IgD-negative memory B cell (primary cell): ENCODE measurements around the gene MS4A13. TPM values are rescaled to one million over a fixed set of nuclear protein-coding genes. Genes with fewer than 3 reads are reported as not detected.
A peak's percentile ranks its signal among the peaks of the same experiment; 100 is the strongest.
"Not testable (repeated sequence)": the region's sequence is repeated elsewhere in the genome, so short reads cannot be mapped to it uniquely, and the experiment has no call there.

Experiments
- H3K27ac Mint-ChIP-seq, 3 donors: one replicate each; pipeline ENCODE4 v1.8.0; 2020 to 2022; ENCODE audit warnings: mild to moderate bottlenecking in 3 of 3, mixed read lengths in 3 of 3, moderate library complexity in 1 of 3
- H3K27me3 Mint-ChIP-seq: one replicate; pipeline ENCODE4 v1.8.0; 2021; ENCODE audit warnings: mixed read lengths
- H3K36me3 Mint-ChIP-seq: one replicate; pipeline ENCODE4 v1.8.0; 2020; ENCODE audit warnings: mild to moderate bottlenecking, mixed read lengths
- H3K4me1 Mint-ChIP-seq, 3 donors: one replicate each; pipeline ENCODE4 v1.8.0; 2020 to 2022; ENCODE audit warnings: mixed read lengths in 3 of 3, mild to moderate bottlenecking in 1 of 3
- H3K4me3 Mint-ChIP-seq, 4 donors: one replicate each; pipeline ENCODE4 v1.8.0; 2020 to 2022; ENCODE audit warnings: mild to moderate bottlenecking in 4 of 4, mixed read lengths in 4 of 4, moderate library complexity in 3 of 4
- H3K9me3 Mint-ChIP-seq, 3 donors: one replicate each; pipeline ENCODE4 v1.8.0; 2020 to 2021; ENCODE audit warnings: mixed read lengths in 3 of 3, mild to moderate bottlenecking in 1 of 3
- polyA plus RNA-seq: library from polyadenylated mRNA; unstranded; fragments of 300-500 nt; fragmentation: Illumina TruSeq; gene quantifications from one replicate; pipeline ENCODE4 v1.2.3, GENCODE V29; 2021

Gene MS4A13
- polyA plus RNA-seq: not detected

GRCh38 chr11:60515144-60515855 lies at the start of gene MS4A13:
TSS of gene MS4A13 (plus strand) at chr11:60515392. CDS start at chr11:60518084, 2,692 bp downstream.
- Mint-ChIP-seq H3K9me3 (peaks cover 0 to 1% (median 0%) of the 10 kb centered on the region in 3 donors), H3K4me1 (peaks cover 0 to 12% (median 3%) of the 10 kb centered on the region in 3 donors), H3K27me3 (peaks cover 3% of the 10 kb centered on the region), H3K27ac (no peak within 1 kb of the TSS), H3K4me3 (no peak within 1 kb of the TSS), H3K36me3 (peaks cover 2% of the 10 kb centered on the region)

GRCh38 chr11:60468829-60469228 lies 46.4 kb upstream of the MS4A13 start:
- H3K27ac Mint-ChIP-seq: peak overlapping the region in 1 of 3 donors; percentile 10
- H3K4me3 Mint-ChIP-seq: no peak overlapping the region
- H3K36me3 Mint-ChIP-seq: peaks cover 10% of the 10 kb centered on the region
- no peaks in the 10 kb centered on the region for H3K9me3 Mint-ChIP-seq
- H3K27me3 Mint-ChIP-seq: no peaks in the 10 kb centered on the region
- H3K4me1 Mint-ChIP-seq: peaks cover 40 to 61% (median 50%) of the 10 kb centered on the region in 3 donors

GRCh38 chr11:60469723-60470122 lies 45.5 kb upstream of the MS4A13 start:
- Mint-ChIP-seq H3K27me3 (no peaks in the 10 kb centered on the region), H3K4me3 (peak overlapping the region in 1 of 4 donors; percentile 21), H3K27ac (peak overlapping the region in 2 of 3 donors; percentile 59 to 88), H3K36me3 (peaks cover 10% of the 10 kb centered on the region), H3K9me3 (no peaks in the 10 kb centered on the region), H3K4me1 (peaks cover 31 to 55% (median 43%) of the 10 kb centered on the region in 3 donors)

GRCh38 chr11:60477035-60477445 lies 38.2 kb upstream of the MS4A13 start:
- Mint-ChIP-seq H3K9me3 (peaks cover 0 to 2% (median 0%) of the 10 kb centered on the region in 3 donors), H3K36me3 (peaks cover 4% of the 10 kb centered on the region), H3K27me3 (peaks cover 3% of the 10 kb centered on the region), H3K4me3 (peak overlapping the region; percentile 47 to 80 (median 60)), H3K27ac (peak overlapping the region; percentile 75 to 97 (median 94)), H3K4me1 (peaks cover 47 to 53% (median 51%) of the 10 kb centered on the region in 3 donors)

- Mint-ChIP-seq H3K27me3 (peaks cover 3% of the 10 kb centered on the region), H3K4me3 (peak overlapping the region; percentile 35 to 93 (median 62)), H3K9me3 (no peaks in the 10 kb centered on the region), H3K36me3 (peaks cover 6% of the 10 kb centered on the region), H3K4me1 (peaks cover 67 to 69% (median 67%) of the 10 kb centered on the region in 3 donors), H3K27ac (peak overlapping the region; percentile 80 to 91 (median 84))
Observed at GRCh38 chr11:60482361-60482760, 32.8 kb upstream of the MS4A13 start.

- H3K4me3 Mint-ChIP-seq: peak overlapping the region in 1 of 4 donors; percentile 11
- peaks cover 37 to 40% (median 39%) of the 10 kb centered on the region in 3 donors for H3K4me1 Mint-ChIP-seq
- H3K27ac Mint-ChIP-seq: peak overlapping the region in 1 of 3 donors; percentile 83
- peaks cover 4% of the 10 kb centered on the region for H3K36me3 Mint-ChIP-seq
- no peaks in the 10 kb centered on the region for H3K27me3 Mint-ChIP-seq
- no peaks in the 10 kb centered on the region for H3K9me3 Mint-ChIP-seq
Observed at GRCh38 chr11:60485987-60486386, 29.2 kb upstream of the MS4A13 start.

GRCh38 chr11:60492488-60493009 lies 22.6 kb upstream of the MS4A13 start, which contains the start of gene MS4A12:
TSS of gene MS4A12 (plus strand) at chr11:60492778. CDS start at chr11:60497319, 4,541 bp downstream.
- no peaks in the 10 kb centered on the region for H3K9me3 Mint-ChIP-seq
- no peaks in the 10 kb centered on the region for H3K27me3 Mint-ChIP-seq
- no peak within 1 kb of the TSS for H3K27ac Mint-ChIP-seq
- no peak within 1 kb of the TSS for H3K4me3 Mint-ChIP-seq
- H3K36me3 Mint-ChIP-seq: peaks cover 2% of the 10 kb centered on the region
- H3K4me1 Mint-ChIP-seq: peaks cover 0 to 3% (median under 1%) of the 10 kb centered on the region in 3 donors

- H3K27ac Mint-ChIP-seq: no peak overlapping the region
- peaks cover 2% of the 10 kb centered on the region for H3K36me3 Mint-ChIP-seq
- H3K4me1 Mint-ChIP-seq: peaks cover 6 to 9% (median 7%) of the 10 kb centered on the region in 3 donors
- no peaks in the 10 kb centered on the region for H3K9me3 Mint-ChIP-seq
- no peaks in the 10 kb centered on the region for H3K27me3 Mint-ChIP-seq
- no peak overlapping the region for H3K4me3 Mint-ChIP-seq
Observed at GRCh38 chr11:60493454-60493853, 21.7 kb upstream of the MS4A13 start.

- Mint-ChIP-seq H3K4me1 (peaks cover 14 to 26% (median 23%) of the 10 kb centered on the region in 3 donors), H3K36me3 (no peaks in the 10 kb centered on the region), H3K27me3 (no peaks in the 10 kb centered on the region), H3K27ac (peak overlapping the region; percentile 26 to 94 (median 36)), H3K4me3 (peak overlapping the region in 2 of 4 donors; percentile 0 to 31), H3K9me3 (no peaks in the 10 kb centered on the region)
Observed at GRCh38 chr11:60498399-60498798, 16.8 kb upstream of the MS4A13 start.

GRCh38 chr11:60498853-60499252 lies 16.3 kb upstream of the MS4A13 start:
- H3K4me3 Mint-ChIP-seq: peak overlapping the region in 2 of 4 donors; percentile 31 to 33
- peaks cover 14 to 26% (median 23%) of the 10 kb centered on the region in 3 donors for H3K4me1 Mint-ChIP-seq
- no peaks in the 10 kb centered on the region for H3K27me3 Mint-ChIP-seq
- no peaks in the 10 kb centered on the region for H3K36me3 Mint-ChIP-seq
- no peaks in the 10 kb centered on the region for H3K9me3 Mint-ChIP-seq
- H3K27ac Mint-ChIP-seq: peak overlapping the region; percentile 26 to 94 (median 36)

- H3K27me3 Mint-ChIP-seq: no peaks in the 10 kb centered on the region
- peaks cover 14 to 30% (median 26%) of the 10 kb centered on the region in 3 donors for H3K4me1 Mint-ChIP-seq
- H3K9me3 Mint-ChIP-seq: no peaks in the 10 kb centered on the region
- H3K27ac Mint-ChIP-seq: no peak overlapping the region
- no peak overlapping the region for H3K4me3 Mint-ChIP-seq
- H3K36me3 Mint-ChIP-seq: no peaks in the 10 kb centered on the region
Observed at GRCh38 chr11:60500276-60500910, 14.8 kb upstream of the MS4A13 start.

- Mint-ChIP-seq H3K9me3 (peaks cover 0 to 1% (median 0%) of the 10 kb centered on the region in 3 donors), H3K4me1 (peaks cover 11 to 30% (median 26%) of the 10 kb centered on the region in 3 donors), H3K4me3 (no peak overlapping the region), H3K36me3 (no peaks in the 10 kb centered on the region), H3K27ac (no peak overlapping the region), H3K27me3 (no peaks in the 10 kb centered on the region)
Observed at GRCh38 chr11:60502221-60502775, 12.9 kb upstream of the MS4A13 start.

- no peak overlapping the region for H3K27ac Mint-ChIP-seq
- H3K4me3 Mint-ChIP-seq: no peak overlapping the region
- H3K4me1 Mint-ChIP-seq: peaks cover 0 to 12% (median 11%) of the 10 kb centered on the region in 3 donors
- H3K27me3 Mint-ChIP-seq: peaks cover 5% of the 10 kb centered on the region
- H3K36me3 Mint-ChIP-seq: no peaks in the 10 kb centered on the region
- peaks cover 0 to 1% (median 0%) of the 10 kb centered on the region in 3 donors for H3K9me3 Mint-ChIP-seq
Observed at GRCh38 chr11:60504219-60504905, 10.8 kb upstream of the MS4A13 start.

GRCh38 chr11:60509609-60510008 lies 5.6 kb upstream of the MS4A13 start:
- H3K27me3 Mint-ChIP-seq, H3K4me3 Mint-ChIP-seq, H3K9me3 Mint-ChIP-seq, H3K36me3 Mint-ChIP-seq, H3K27ac Mint-ChIP-seq: not testable (repeated sequence)
- H3K4me1 Mint-ChIP-seq: peaks cover 0 to 15% (median 3%) of the 10 kb centered on the region in 3 donors
